GM23248 (cell line): ENCODE data around the gene ST8SIA4.

Source experiments
- EZH2 ChIP-seq: fragments of 200-600 bp; sonication (generic); IDR thresholded peaks from 2 replicates; pipeline ENCODE4 v1.6.1; 2018; ENCODE audit warnings: antibody characterized with exemption, mild to moderate bottlenecking; ENCODE audit not compliant: insufficient read depth, poor library complexity, severe bottlenecking
- EZH2phosphoT487 ChIP-seq: fragments of 200-600 bp; sonication (generic); IDR thresholded peaks from 2 replicates; pipeline ENCODE4 v1.6.1; 2018; ENCODE audit warnings: antibody characterized with exemption, moderate library complexity, mild to moderate bottlenecking, low read depth; ENCODE audit not compliant: insufficient read depth

GRCh38 chr5:100802208-100802607 lies 100.9 kb downstream of the ST8SIA4 start:
- TF ChIP-seq EZH2phosphoT487 (no peak), EZH2 (no peak)
